HepG2 (cell line): ENCODE measurements around the gene NKD1. TPM values are rescaled to one million over a fixed set of nuclear protein-coding genes. Genes with fewer than 3 reads are reported as not detected.

Experiments used
- AHR ChIP-seq: IDR thresholded peaks from 2 replicates; pipeline ENCODE4 v1.6.1; 2018; ENCODE audit warnings: missing genetic modification reagents, missing compliant biosample characterization
- BCL6 ChIP-seq: IDR thresholded peaks from 2 replicates; pipeline ENCODE4 v1.6.1; 2016; ENCODE audit warnings: missing genetic modification reagents, missing compliant biosample characterization
- FOXA3 ChIP-seq: IDR thresholded peaks from 2 replicates; pipeline ENCODE4 v1.6.1; 2016; ENCODE audit warnings: missing genetic modification reagents, missing compliant biosample characterization
- POGZ ChIP-seq: sonication (generic); formaldehyde crosslinking; IDR thresholded peaks from 2 replicates; pipeline ENCODE4 v1.4.0; 2020; ENCODE audit warnings: mild to moderate bottlenecking, missing genetic modification reagents
- SMARCC2 ChIP-seq: fragments of 450-650 bp; IDR thresholded peaks from 2 replicates; pipeline ENCODE4 v1.6.1; 2017; ENCODE audit warnings: antibody characterized with exemption, mild to moderate bottlenecking
- YY1 ChIP-seq: IDR thresholded peaks from 2 replicates; pipeline ENCODE4 v1.6.1; 2011; ENCODE audit warnings: low read length, low read depth, moderate library complexity, mild to moderate bottlenecking; ENCODE audit not compliant: insufficient read depth, insufficient replicate concordance
- ZFP36L1 ChIP-seq: sonication (generic); formaldehyde crosslinking; IDR thresholded peaks from 2 replicates; pipeline ENCODE4 v1.8.0; 2022; ENCODE audit warnings: mild to moderate bottlenecking, missing genetic modification reagents, moderate library complexity
- ZNF354B ChIP-seq: sonication (generic); formaldehyde crosslinking; IDR thresholded peaks from 2 replicates; pipeline ENCODE4 v1.8.0; 2022; ENCODE audit warnings: mild to moderate bottlenecking, missing genetic modification reagents
- ZNF468 ChIP-seq: sonication (generic); formaldehyde crosslinking; IDR thresholded peaks from 2 replicates; pipeline ENCODE4 v1.8.0; 2022; ENCODE audit warnings: mild to moderate bottlenecking, moderate library complexity, missing genetic modification reagents
- ZNF619 ChIP-seq: sonication (generic); formaldehyde crosslinking; IDR thresholded peaks from 2 replicates; pipeline ENCODE4 v1.4.0; 2020; ENCODE audit warnings: mild to moderate bottlenecking, missing genetic modification reagents
- ZNF780A ChIP-seq: sonication (generic); formaldehyde crosslinking; IDR thresholded peaks from 2 replicates; pipeline ENCODE4 v1.8.0; 2022; ENCODE audit warnings: mild to moderate bottlenecking, missing genetic modification reagents, moderate library complexity
- polyA plus RNA-seq, 8 experiments: library from polyadenylated mRNA; depleted of rRNA in 3 of 8; stranded (reverse) in 7 of 8; unstranded in 1 of 8; fragments of >200 nt; fragmentation: Illumina TruSeq in 4 of 8; extraction: Trizol in 4 of 8; gene quantifications; 2 replicates each; pipeline versions ENCODE4 v1.2.1 to v1.2.3, GENCODE V29; 2011 to 2016; ENCODE audit warnings: low read depth in 4 of 8, missing spikeins in 1 of 8, mixed read lengths in 1 of 8; ENCODE audit not compliant: insufficient read depth in 1 of 8
- total RNA-seq, 5 experiments: library from RNA; depleted of rRNA; stranded (reverse); fragments of >200 nt; fragmentation: Illumina TruSeq; extraction: Trizol; gene quantifications; 2 replicates each; pipeline ENCODE4 v1.2.3, GENCODE V29; 2016; ENCODE audit warnings: low read depth in 1 of 5
- TF ChIP-seq, protein P1 (sequence below): sonication (generic); formaldehyde crosslinking; IDR thresholded peaks from 2 replicates; pipeline ENCODE4 v1.8.0; 2022; ENCODE audit warnings: missing genetic modification reagents, mild to moderate bottlenecking, moderate library complexity, borderline replicate concordance
- TF ChIP-seq, protein P2 (sequence below): sonication (generic); formaldehyde crosslinking; IDR thresholded peaks from 2 replicates; pipeline ENCODE4 v1.5.1; 2020; ENCODE audit warnings: missing genetic modification reagents, mild to moderate bottlenecking, borderline replicate concordance
- TF ChIP-seq, protein P3 (sequence below): sonication (generic); formaldehyde crosslinking; IDR thresholded peaks from 2 replicates; pipeline ENCODE4 v1.8.0; 2022; ENCODE audit warnings: mild to moderate bottlenecking, missing genetic modification reagents, borderline replicate concordance
- TF ChIP-seq, protein P4 (sequence below): sonication (generic); formaldehyde crosslinking; IDR thresholded peaks from 2 replicates; pipeline ENCODE4 v1.4.0; 2020; ENCODE audit warnings: low read depth, missing genetic modification reagents
- TF ChIP-seq, protein P5 (sequence below): sonication (generic); formaldehyde crosslinking; conservative IDR thresholded peaks from 2 replicates; pipeline ENCODE4 v1.8.0; 2022; ENCODE audit warnings: low read depth, missing genetic modification reagents
- TF ChIP-seq, protein P6 (sequence below): IDR thresholded peaks from 2 replicates; pipeline ENCODE4 v1.6.1; 2012; ENCODE audit warnings: inconsistent platforms
- TF ChIP-seq, protein P7 (sequence below): sonication (generic); formaldehyde crosslinking; IDR thresholded peaks from 2 replicates; pipeline ENCODE4 v1.8.0; 2023; ENCODE audit warnings: mild to moderate bottlenecking, missing genetic modification reagents

Gene NKD1
- total and polyA plus RNA-seq, 2 of the 13 experiments (the other 11 are each of a cell fraction or from before 2014, with no cell fraction given), result 70.4 to 121 TPM

DNA sequence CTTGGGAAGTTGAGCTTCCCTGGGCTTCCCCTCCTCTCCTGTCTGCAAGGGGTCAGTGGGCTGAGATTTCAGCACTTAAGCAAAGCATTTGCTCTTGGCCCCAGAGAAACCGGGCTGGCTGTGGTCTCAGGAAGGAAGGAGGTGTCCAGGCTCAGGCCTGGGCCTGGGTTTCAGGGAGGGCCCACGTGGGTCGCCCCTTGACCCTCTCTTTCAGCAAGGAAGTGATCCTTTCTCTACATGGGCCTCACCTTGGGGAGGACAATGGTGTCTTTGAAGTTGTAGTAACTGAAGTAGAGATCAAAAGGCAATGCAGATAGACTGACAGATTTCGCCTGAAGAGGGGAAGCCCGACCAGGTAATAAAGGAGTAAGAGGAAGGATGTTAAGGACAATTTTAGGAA lies 147.9 kb downstream of the NKD1 start (continued):
- TF ChIP-seq, protein P1, sequence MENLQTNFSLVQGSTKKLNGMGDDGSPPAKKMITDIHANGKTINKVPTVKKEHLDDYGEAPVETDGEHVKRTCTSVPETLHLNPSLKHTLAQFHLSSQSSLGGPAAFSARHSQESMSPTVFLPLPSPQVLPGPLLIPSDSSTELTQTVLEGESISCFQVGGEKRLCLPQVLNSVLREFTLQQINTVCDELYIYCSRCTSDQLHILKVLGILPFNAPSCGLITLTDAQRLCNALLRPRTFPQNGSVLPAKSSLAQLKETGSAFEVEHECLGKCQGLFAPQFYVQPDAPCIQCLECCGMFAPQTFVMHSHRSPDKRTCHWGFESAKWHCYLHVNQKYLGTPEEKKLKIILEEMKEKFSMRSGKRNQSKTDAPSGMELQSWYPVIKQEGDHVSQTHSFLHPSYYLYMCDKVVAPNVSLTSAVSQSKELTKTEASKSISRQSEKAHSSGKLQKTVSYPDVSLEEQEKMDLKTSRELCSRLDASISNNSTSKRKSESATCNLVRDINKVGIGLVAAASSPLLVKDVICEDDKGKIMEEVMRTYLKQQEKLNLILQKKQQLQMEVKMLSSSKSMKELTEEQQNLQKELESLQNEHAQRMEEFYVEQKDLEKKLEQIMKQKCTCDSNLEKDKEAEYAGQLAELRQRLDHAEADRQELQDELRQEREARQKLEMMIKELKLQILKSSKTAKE (CRISPR knock-in tag), result no peak
- TF ChIP-seq, protein P2, sequence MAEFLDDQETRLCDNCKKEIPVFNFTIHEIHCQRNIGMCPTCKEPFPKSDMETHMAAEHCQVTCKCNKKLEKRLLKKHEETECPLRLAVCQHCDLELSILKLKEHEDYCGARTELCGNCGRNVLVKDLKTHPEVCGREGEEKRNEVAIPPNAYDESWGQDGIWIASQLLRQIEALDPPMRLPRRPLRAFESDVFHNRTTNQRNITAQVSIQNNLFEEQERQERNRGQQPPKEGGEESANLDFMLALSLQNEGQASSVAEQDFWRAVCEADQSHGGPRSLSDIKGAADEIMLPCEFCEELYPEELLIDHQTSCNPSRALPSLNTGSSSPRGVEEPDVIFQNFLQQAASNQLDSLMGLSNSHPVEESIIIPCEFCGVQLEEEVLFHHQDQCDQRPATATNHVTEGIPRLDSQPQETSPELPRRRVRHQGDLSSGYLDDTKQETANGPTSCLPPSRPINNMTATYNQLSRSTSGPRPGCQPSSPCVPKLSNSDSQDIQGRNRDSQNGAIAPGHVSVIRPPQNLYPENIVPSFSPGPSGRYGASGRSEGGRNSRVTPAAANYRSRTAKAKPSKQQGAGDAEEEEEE (CRISPR knock-in tag), result no peak
- TF ChIP-seq, protein P3, sequence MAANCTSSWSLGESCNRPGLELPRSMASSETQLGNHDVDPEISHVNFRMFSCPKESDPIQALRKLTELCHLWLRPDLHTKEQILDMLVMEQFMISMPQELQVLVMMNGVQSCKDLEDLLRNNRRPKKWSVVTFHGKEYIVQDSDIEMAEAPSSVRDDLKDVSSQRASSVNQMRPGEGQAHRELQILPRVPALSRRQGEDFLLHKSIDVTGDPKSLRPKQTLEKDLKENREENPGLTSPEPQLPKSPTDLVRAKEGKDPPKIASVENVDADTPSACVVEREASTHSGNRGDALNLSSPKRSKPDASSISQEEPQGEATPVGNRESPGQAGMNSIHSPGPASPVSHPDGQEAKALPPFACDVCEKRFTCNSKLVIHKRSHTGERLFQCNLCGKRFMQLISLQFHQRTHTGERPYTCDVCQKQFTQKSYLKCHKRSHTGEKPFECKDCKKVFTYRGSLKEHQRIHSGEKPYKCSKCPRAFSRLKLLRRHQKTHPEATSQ (CRISPR knock-in tag), result no peak
- no peak for TF ChIP-seq YY1
- TF ChIP-seq, protein P4, sequence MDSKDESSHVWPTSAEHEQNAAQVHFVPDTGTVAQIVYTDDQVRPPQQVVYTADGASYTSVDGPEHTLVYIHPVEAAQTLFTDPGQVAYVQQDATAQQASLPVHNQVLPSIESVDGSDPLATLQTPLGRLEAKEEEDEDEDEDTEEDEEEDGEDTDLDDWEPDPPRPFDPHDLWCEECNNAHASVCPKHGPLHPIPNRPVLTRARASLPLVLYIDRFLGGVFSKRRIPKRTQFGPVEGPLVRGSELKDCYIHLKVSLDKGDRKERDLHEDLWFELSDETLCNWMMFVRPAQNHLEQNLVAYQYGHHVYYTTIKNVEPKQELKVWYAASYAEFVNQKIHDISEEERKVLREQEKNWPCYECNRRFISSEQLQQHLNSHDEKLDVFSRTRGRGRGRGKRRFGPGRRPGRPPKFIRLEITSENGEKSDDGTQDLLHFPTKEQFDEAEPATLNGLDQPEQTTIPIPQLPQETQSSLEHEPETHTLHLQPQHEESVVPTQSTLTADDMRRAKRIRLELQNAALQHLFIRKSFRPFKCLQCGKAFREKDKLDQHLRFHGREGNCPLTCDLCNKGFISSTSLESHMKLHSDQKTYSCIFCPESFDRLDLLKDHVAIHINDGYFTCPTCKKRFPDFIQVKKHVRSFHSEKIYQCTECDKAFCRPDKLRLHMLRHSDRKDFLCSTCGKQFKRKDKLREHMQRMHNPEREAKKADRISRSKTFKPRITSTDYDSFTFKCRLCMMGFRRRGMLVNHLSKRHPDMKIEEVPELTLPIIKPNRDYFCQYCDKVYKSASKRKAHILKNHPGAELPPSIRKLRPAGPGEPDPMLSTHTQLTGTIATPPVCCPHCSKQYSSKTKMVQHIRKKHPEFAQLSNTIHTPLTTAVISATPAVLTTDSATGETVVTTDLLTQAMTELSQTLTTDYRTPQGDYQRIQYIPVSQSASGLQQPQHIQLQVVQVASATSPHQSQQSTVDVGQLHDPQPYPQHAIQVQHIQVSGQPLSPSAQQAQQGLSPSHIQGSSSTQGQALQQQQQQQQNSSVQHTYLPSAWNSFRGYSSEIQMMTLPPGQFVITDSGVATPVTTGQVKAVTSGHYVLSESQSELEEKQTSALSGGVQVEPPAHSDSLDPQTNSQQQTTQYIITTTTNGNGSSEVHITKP, result no peak
- TF ChIP-seq AHR (CRISPR knock-in tag), result no peak
- TF ChIP-seq, protein P5, sequence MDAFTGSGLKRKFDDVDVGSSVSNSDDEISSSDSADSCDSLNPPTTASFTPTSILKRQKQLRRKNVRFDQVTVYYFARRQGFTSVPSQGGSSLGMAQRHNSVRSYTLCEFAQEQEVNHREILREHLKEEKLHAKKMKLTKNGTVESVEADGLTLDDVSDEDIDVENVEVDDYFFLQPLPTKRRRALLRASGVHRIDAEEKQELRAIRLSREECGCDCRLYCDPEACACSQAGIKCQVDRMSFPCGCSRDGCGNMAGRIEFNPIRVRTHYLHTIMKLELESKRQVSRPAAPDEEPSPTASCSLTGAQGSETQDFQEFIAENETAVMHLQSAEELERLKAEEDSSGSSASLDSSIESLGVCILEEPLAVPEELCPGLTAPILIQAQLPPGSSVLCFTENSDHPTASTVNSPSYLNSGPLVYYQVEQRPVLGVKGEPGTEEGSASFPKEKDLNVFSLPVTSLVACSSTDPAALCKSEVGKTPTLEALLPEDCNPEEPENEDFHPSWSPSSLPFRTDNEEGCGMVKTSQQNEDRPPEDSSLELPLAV (CRISPR knock-in tag), result no peak
- TF ChIP-seq ZNF780A (CRISPR knock-in tag), result no peak
- TF ChIP-seq, protein P6, sequence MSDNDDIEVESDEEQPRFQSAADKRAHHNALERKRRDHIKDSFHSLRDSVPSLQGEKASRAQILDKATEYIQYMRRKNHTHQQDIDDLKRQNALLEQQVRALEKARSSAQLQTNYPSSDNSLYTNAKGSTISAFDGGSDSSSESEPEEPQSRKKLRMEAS, result no peak; the same call in 1 of the 2 replicates
- no peak for TF ChIP-seq ZNF354B (CRISPR knock-in tag)
- no peak for TF ChIP-seq ZNF468
- TF ChIP-seq, protein P7, sequence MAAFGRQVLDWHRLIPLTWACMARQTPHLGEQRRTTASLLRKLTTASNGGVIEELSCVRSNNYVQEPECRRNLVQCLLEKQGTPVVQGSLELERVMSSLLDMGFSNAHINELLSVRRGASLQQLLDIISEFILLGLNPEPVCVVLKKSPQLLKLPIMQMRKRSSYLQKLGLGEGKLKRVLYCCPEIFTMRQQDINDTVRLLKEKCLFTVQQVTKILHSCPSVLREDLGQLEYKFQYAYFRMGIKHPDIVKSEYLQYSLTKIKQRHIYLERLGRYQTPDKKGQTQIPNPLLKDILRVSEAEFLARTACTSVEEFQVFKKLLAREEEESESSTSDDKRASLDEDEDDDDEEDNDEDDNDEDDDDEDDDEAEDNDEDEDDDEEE (CRISPR knock-in tag), result peak; percentile 49; the same call in 1 of the 2 replicates
- no peak for TF ChIP-seq FOXA3 (CRISPR knock-in tag)
- TF ChIP-seq ZFP36L1 (CRISPR knock-in tag), result no peak
- 0 out of 2 replicates have a peak, but pooled peaks have one; percentile 15 for TF ChIP-seq POGZ (CRISPR knock-in tag)
- no peak for TF ChIP-seq ZNF619 (CRISPR knock-in tag)
- TF ChIP-seq SMARCC2, result no peak
- 0 out of 2 replicates have a peak, but pooled peaks have one; percentile 27 for TF ChIP-seq BCL6 (CRISPR knock-in tag)
